CD4-positive, alpha-beta T cell (primary cell): Measurements from ENCODE around the gene GIMAP6. TPM values are rescaled to one million over a fixed set of nuclear protein-coding genes. Genes with fewer than 3 reads are reported as not detected.
"Not testable (repeated sequence)": the region's sequence is repeated elsewhere in the genome, so short reads cannot be mapped to it uniquely, and the experiment has no call there.

Experiments used
- ATAC-seq: fragments of 200-7000 bp; cut with Tn5 transposase; one replicate; pipeline ENCODE4 v1.10.0; 2022; ENCODE audit warnings: mild to moderate bottlenecking; ENCODE audit not compliant: poor library complexity
- CTCF ChIA-PET: fragments of 350-600 bp; sonication (Branson Sonifier 250); formaldehyde crosslinking; loops from one replicate; lab custom pipeline; 2021; ENCODE audit warnings: antibody characterized with exemption, inconsistent platforms; lab: Charles Lee
- POLR2A ChIA-PET: fragments of 350-600 bp; sonication (Branson Sonifier 250); formaldehyde crosslinking; loops from one replicate; lab custom pipeline; 2021; ENCODE audit warnings: antibody characterized with exemption, inconsistent platforms; lab: Charles Lee
- DNase-seq, 14 experiments: peaks; one replicate each; pipeline ENCODE4 v3.0.0-alpha.2; 2013 to 2020; ENCODE audit warnings: mixed read lengths in 2 of 14
- H3K27ac ChIP-seq, 2 donors: one replicate each; pipeline versions ENCODE4 v1.5.1 to v1.7.0; 2013; ENCODE audit warnings: low read length in 2 of 2, low read depth in 1 of 2, mild to moderate bottlenecking in 1 of 2
- H3K27me3 ChIP-seq, 2 experiments: 1 replicate in 1 of 2; 2 replicates in 1 of 2; pipeline versions ENCODE4 v1.6.1 to v1.7.0; 2013; ENCODE audit warnings: low read length in 2 of 2, control low read depth in 1 of 2, mild to moderate bottlenecking in 1 of 2, moderate library complexity in 1 of 2; ENCODE audit not compliant: insufficient read depth in 2 of 2, control insufficient read depth in 1 of 2
- H3K36me3 ChIP-seq: one replicate; pipeline ENCODE4 v1.6.1; 2013; ENCODE audit warnings: low read length, control low read depth; ENCODE audit not compliant: insufficient read depth
- H3K4me1 ChIP-seq: one replicate; pipeline ENCODE4 v1.6.1; 2013; ENCODE audit warnings: low read length, control low read depth; ENCODE audit not compliant: insufficient read depth
- H3K4me3 ChIP-seq: one replicate; pipeline ENCODE4 v1.5.1; 2013; ENCODE audit warnings: mild to moderate bottlenecking, low read length, moderate library complexity
- H3K9me3 ChIP-seq, 2 experiments: 1 replicate in 1 of 2; 2 replicates in 1 of 2; pipeline versions ENCODE4 v1.6.1 to v1.7.0; 2013; ENCODE audit warnings: low read length in 2 of 2, mild to moderate bottlenecking in 2 of 2, control low read depth in 1 of 2, moderate library complexity in 1 of 2; ENCODE audit not compliant: control insufficient read depth in 1 of 2, insufficient read depth in 1 of 2
- H3K27ac Mint-ChIP-seq: one replicate; pipeline ENCODE4 v1.8.0; 2020; ENCODE audit warnings: mixed read lengths
- H3K27me3 Mint-ChIP-seq: one replicate; pipeline ENCODE4 v1.8.0; 2021; ENCODE audit warnings: mixed read lengths
- H3K36me3 Mint-ChIP-seq: one replicate; pipeline ENCODE4 v1.8.0; 2021; ENCODE audit warnings: low read depth, mixed read lengths
- H3K4me1 Mint-ChIP-seq: one replicate; pipeline ENCODE4 v1.8.0; 2021; ENCODE audit warnings: low read depth, mixed read lengths
- H3K4me3 Mint-ChIP-seq: one replicate; pipeline ENCODE4 v1.8.0; 2020; ENCODE audit warnings: mild to moderate bottlenecking, mixed read lengths
- H3K9me3 Mint-ChIP-seq: one replicate; pipeline ENCODE4 v1.8.0; 2020; ENCODE audit warnings: mixed read lengths
- CTCF ChIP-seq: fragments of 200-600 bp; IDR thresholded peaks from one replicate; pipeline ENCODE4 v1.8.0; 2022; ENCODE audit warnings: antibody characterized with exemption, mild to moderate bottlenecking
- intact Hi-C, 2 experiments: fragments of 100-400 bp; cut with DNase I in 1 of 2; cut with micrococcal nuclease in 1 of 2; formaldehyde crosslinking; loops; one replicate each; pipeline versions ENCODE4 v1.15.1 to v1.9.0; 2023 to 2025; cut with DNase I, micrococcal nuclease
- total RNA-seq, 174 experiments: library from RNA in 2 of 174; stranded (reverse) in 2 of 174; gene quantifications; one replicate each; pipeline ENCODE4 v1.2.3 and lab custom pipeline; 2021 to 2026

Gene GIMAP6
- total RNA-seq, 2 experiments from 2014 or later = 14.3 to 14.9 TPM

- CTCF ChIA-PET = no interaction called here
- ATAC-seq (no peak), DNase-seq (no peak)
- H3K4me1 ChIP-seq = peaks cover 12% of the 10 kb centered on the region
- no peaks in the 10 kb centered on the region for H3K27me3 ChIP-seq
- H3K36me3 Mint-ChIP-seq = peaks cover 89% of the 10 kb centered on the region
- no peaks in the 10 kb centered on the region for H3K27me3 Mint-ChIP-seq
- POLR2A ChIA-PET = interaction anchor here (0.6 to 3.0 kb wide), 15 partner anchors 8 to 175 kb away, joined by 3 to 12 read pairs (median 4); partner anchors contain the start of genes GIMAP1, GIMAP6 and GIMAP7
- peaks cover 41% of the 10 kb centered on the region for H3K4me1 Mint-ChIP-seq
- no peak overlapping the region for H3K4me3 ChIP-seq
- intact Hi-C loops = loop anchor here in 1 of 2 experiments (5.0 kb wide), 2 partner anchors 54 to 121 kb away; no protein-coding TSS in a partner anchor
- peaks cover 16 to 38% of the 10 kb centered on the region in 2 experiments for H3K9me3 ChIP-seq
- no peak overlapping the region for H3K27ac ChIP-seq
- H3K36me3 ChIP-seq = no peaks in the 10 kb centered on the region
- peak overlapping the region; percentile 47 for H3K27ac Mint-ChIP-seq
- no peak overlapping the region for H3K4me3 Mint-ChIP-seq
- H3K9me3 Mint-ChIP-seq = peaks cover 10% of the 10 kb centered on the region
- TF ChIP-seq CTCF = no peak
These were observed 51.4 kb downstream of the GIMAP6 start for GRCh38 chr7:150580638-150581394.

GRCh38 chr7:150579979-150580637 lies 52.1 kb downstream of the GIMAP6 start:
- peaks cover 10% of the 10 kb centered on the region for H3K9me3 Mint-ChIP-seq

More at GRCh38 chr7:150579979-150580637, 52.1 kb downstream of the GIMAP6 start:
- H3K27me3 ChIP-seq, CTCF ChIA-PET, H3K4me1 ChIP-seq, H3K27ac ChIP-seq, H3K4me3 ChIP-seq, H3K4me3 Mint-ChIP-seq, ATAC-seq, H3K27me3 Mint-ChIP-seq, H3K36me3 ChIP-seq: not testable (repeated sequence)
- Mint-ChIP-seq H3K27ac (peak overlapping the region; percentile 47), H3K4me1 (peaks cover 34% of the 10 kb centered on the region), H3K36me3 (peaks cover 95% of the 10 kb centered on the region)
- intact Hi-C loops = loop anchor here in 1 of 2 experiments (5.0 kb wide), 2 partner anchors 53 to 122 kb away; no protein-coding TSS in a partner anchor
- POLR2A ChIA-PET = interaction anchor here (0.6 to 1.8 kb wide), 9 partner anchors 10 to 176 kb away, joined by 3 to 7 read pairs (median 4); partner anchors contain the start of genes GIMAP4, GIMAP6 and GIMAP7
- H3K9me3 ChIP-seq = peaks cover 16 to 38% of the 10 kb centered on the region in 2 experiments
- DNase-seq = peak in 6 of 14 experiments; percentile 25 to 56 (median 42)

Other genes with a start within 250 kb of the GIMAP6 start
- 1 to 10 TPM; 2.9 to 3.8 TPM for gene GIMAP8, start 181.8 kb downstream of the GIMAP6 start, total RNA-seq
- 10 to 100 TPM; 48.4 to 50.7 TPM for gene GIMAP7, start 117.5 kb downstream of the GIMAP6 start, total RNA-seq
- 10 to 100 TPM; 20.7 to 23.6 TPM for gene GIMAP4, start 65.0 kb downstream of the GIMAP6 start, total RNA-seq
- 10 to 100 TPM; 64.1 to 65.1 TPM for gene GIMAP2, start 53.3 kb upstream of the GIMAP6 start, total RNA-seq
- gene GIMAP1, start 84.2 kb upstream of the GIMAP6 start, total RNA-seq = 1 to 10 TPM; 8.0 to 8.1 TPM
- 10 to 100 TPM; 31.3 to 35.2 TPM for gene GIMAP5, start 105.0 kb upstream of the GIMAP6 start, total RNA-seq
- gene TMEM176B, start 168.0 kb upstream of the GIMAP6 start, total RNA-seq = not detected
- not detected for gene TMEM176A, start 168.4 kb upstream of the GIMAP6 start, total RNA-seq
- not detected for gene AOC1, start 220.1 kb upstream of the GIMAP6 start, total RNA-seq